Neural progenitor cell (in vitro differentiated cells): ENCODE data around the gene IFNW1.

ENCODE experiments used
- EZH2 ChIP-seq: fragments of 200-600 bp; sonication (generic); IDR thresholded peaks from 2 replicates; pipeline ENCODE4 v1.6.1; 2017; ENCODE audit warnings: antibody characterized with exemption, mild to moderate bottlenecking, moderate library complexity
- EZH2phosphoT487 ChIP-seq: fragments of 200-600 bp; sonication (generic); IDR thresholded peaks from 2 replicates; pipeline ENCODE4 v1.6.1; 2017; ENCODE audit warnings: antibody characterized with exemption
- TF ChIP-seq, protein P1 (sequence below): fragments of 200-600 bp; sonication (generic); IDR thresholded peaks from 2 replicates; pipeline ENCODE4 v1.5.1; 2017; ENCODE audit warnings: antibody characterized with exemption, mild to moderate bottlenecking

- TF ChIP-seq, protein P1, sequence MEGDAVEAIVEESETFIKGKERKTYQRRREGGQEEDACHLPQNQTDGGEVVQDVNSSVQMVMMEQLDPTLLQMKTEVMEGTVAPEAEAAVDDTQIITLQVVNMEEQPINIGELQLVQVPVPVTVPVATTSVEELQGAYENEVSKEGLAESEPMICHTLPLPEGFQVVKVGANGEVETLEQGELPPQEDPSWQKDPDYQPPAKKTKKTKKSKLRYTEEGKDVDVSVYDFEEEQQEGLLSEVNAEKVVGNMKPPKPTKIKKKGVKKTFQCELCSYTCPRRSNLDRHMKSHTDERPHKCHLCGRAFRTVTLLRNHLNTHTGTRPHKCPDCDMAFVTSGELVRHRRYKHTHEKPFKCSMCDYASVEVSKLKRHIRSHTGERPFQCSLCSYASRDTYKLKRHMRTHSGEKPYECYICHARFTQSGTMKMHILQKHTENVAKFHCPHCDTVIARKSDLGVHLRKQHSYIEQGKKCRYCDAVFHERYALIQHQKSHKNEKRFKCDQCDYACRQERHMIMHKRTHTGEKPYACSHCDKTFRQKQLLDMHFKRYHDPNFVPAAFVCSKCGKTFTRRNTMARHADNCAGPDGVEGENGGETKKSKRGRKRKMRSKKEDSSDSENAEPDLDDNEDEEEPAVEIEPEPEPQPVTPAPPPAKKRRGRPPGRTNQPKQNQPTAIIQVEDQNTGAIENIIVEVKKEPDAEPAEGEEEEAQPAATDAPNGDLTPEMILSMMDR, result peak; percentile 25
- TF ChIP-seq EZH2, result no peak
- no peak for TF ChIP-seq EZH2phosphoT487
Observed at GRCh38 chr9:21135736-21136135, 5.9 kb downstream of the IFNW1 start.
